Measurements from ENCODE around the gene LRMDA. TPM values are rescaled to one million over a fixed set of nuclear protein-coding genes. Genes with fewer than 3 reads are reported as not detected.

Gene LRMDA
- total RNA-seq, 1 donor from 2014 or later = 0.19 TPM

DNA sequence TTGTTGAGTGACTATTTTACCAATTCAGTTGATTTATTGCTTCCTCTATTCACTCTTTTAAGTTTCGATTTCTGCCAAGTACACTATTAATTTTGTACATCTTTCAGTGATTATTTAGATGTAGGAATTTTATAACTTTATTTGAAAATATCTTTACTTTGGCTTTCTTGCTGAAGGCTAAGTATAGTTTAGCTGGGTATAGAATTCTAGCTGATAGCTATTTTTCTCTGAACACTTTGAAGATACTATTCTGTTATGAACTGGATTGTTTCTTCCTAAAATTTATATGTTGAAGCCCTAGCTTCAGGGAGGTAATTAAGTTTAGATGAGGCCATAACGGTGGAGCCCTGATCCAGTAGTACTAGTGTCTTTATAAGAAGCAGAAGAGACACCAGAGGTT is 141.1 kb downstream of the LRMDA start:
- no peak overlapping the region for H3K4me3 Mint-ChIP-seq (ENCODE audit: unreplicated experiment)
- no peak overlapping the region for H3K27ac Mint-ChIP-seq (ENCODE audit: unreplicated experiment)
- H3K4me1 Mint-ChIP-seq (ENCODE audit: unreplicated experiment) = no peaks in the 10 kb centered on the region
- TF ChIP-seq, protein P1, sequence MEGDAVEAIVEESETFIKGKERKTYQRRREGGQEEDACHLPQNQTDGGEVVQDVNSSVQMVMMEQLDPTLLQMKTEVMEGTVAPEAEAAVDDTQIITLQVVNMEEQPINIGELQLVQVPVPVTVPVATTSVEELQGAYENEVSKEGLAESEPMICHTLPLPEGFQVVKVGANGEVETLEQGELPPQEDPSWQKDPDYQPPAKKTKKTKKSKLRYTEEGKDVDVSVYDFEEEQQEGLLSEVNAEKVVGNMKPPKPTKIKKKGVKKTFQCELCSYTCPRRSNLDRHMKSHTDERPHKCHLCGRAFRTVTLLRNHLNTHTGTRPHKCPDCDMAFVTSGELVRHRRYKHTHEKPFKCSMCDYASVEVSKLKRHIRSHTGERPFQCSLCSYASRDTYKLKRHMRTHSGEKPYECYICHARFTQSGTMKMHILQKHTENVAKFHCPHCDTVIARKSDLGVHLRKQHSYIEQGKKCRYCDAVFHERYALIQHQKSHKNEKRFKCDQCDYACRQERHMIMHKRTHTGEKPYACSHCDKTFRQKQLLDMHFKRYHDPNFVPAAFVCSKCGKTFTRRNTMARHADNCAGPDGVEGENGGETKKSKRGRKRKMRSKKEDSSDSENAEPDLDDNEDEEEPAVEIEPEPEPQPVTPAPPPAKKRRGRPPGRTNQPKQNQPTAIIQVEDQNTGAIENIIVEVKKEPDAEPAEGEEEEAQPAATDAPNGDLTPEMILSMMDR (IDR thresholded peaks at IDR 0.05) = no peak
- peaks cover 32% of the 10 kb centered on the region for H3K9me3 Mint-ChIP-seq (ENCODE audit: unreplicated experiment)
- H3K27me3 Mint-ChIP-seq (ENCODE audit: unreplicated experiment) = peaks cover 3% of the 10 kb centered on the region
- DNase-seq (ENCODE audit: extremely low spot score, unreplicated experiment) = no peak
- no peaks in the 10 kb centered on the region for H3K36me3 Mint-ChIP-seq (ENCODE audit: unreplicated experiment)

DNA sequence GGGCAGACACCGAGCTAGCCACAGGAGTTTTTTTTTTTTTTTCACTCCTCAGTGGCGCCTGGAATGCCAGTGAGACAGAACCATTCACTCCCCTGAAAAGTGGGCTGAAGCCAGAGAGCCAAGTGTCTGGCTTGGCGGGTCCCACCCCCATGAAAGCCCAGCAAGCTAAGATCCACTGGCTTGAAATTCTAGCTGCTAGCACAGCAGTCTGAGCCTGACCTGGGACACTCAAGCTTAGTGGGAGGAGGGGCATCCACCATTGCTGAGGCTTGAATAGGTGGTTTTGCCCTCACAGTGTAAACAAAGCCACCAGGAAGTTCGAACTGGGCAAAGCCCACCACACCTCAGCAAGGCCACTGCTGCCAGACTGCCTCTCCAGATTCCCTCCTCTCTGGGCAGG is 144.5 kb downstream of the LRMDA start:
- Mint-ChIP-seq H3K27me3 (ENCODE audit: unreplicated experiment) (no peaks in the 10 kb centered on the region), H3K27ac (ENCODE audit: unreplicated experiment) (no peak overlapping the region)

DNA sequence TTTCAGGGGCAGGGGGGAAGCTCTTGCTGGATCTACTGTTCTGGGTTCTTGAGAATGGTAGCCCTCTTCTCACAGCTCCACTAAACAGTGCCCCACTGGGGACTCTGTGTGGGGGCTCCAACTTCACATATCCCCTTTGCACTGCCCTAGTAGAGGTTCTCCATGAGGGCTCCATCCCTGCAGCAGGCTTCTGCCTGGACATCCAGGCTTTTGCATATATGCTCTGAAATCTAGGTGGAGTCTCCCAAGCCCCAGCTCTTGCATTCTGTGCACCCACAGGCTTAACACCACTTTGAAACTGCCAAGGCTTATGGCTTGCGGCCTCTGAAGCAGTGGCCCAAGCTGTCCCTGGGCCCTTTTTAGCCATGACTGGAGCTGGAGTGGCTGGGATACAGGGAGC is 150.7 kb downstream of the LRMDA start:
- Mint-ChIP-seq H3K36me3 (ENCODE audit: unreplicated experiment) (no peaks in the 10 kb centered on the region), H3K27ac (ENCODE audit: unreplicated experiment) (no peak overlapping the region), H3K4me1 (ENCODE audit: unreplicated experiment) (no peaks in the 10 kb centered on the region), H3K27me3 (ENCODE audit: unreplicated experiment) (peaks cover 3% of the 10 kb centered on the region), H3K4me3 (ENCODE audit: unreplicated experiment) (no peak overlapping the region), H3K9me3 (ENCODE audit: unreplicated experiment) (peaks cover 36% of the 10 kb centered on the region)
- TF ChIP-seq, protein P1 (IDR thresholded peaks at IDR 0.05) = no peak
- no peak for DNase-seq (ENCODE audit: extremely low spot score, unreplicated experiment)

More for the DNA sequence above, 144.5 kb downstream of the LRMDA start:
- no peak for DNase-seq (ENCODE audit: extremely low spot score, unreplicated experiment)
- Mint-ChIP-seq H3K9me3 (ENCODE audit: unreplicated experiment) (peaks cover 46% of the 10 kb centered on the region), H3K4me1 (ENCODE audit: unreplicated experiment) (no peaks in the 10 kb centered on the region), H3K4me3 (ENCODE audit: unreplicated experiment) (no peak overlapping the region), H3K36me3 (ENCODE audit: unreplicated experiment) (no peaks in the 10 kb centered on the region)
- TF ChIP-seq, protein P1 (IDR thresholded peaks at IDR 0.05) = no peak

DNA sequence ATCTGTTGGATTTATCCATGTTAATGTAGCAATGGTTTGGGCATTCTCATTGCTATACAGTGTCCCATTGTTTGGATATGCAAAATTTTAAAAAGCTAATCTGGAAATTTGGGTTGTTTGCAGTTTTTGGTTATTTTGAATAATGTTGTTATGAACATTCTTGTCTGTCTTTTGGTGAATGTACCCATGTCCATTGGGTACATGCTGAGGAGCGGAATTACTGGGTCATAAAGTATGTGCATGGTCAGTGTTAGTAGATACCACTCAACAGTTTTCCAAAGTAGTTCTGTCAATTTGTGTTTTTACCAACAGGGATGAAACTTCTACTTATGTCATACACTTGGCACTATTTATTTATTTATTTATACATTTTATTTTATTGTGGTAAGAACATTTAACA is 153.9 kb downstream of the LRMDA start:
- no peak for DNase-seq (ENCODE audit: extremely low spot score, unreplicated experiment)
- H3K27me3 Mint-ChIP-seq (ENCODE audit: unreplicated experiment) = peaks cover 11% of the 10 kb centered on the region

DNA sequence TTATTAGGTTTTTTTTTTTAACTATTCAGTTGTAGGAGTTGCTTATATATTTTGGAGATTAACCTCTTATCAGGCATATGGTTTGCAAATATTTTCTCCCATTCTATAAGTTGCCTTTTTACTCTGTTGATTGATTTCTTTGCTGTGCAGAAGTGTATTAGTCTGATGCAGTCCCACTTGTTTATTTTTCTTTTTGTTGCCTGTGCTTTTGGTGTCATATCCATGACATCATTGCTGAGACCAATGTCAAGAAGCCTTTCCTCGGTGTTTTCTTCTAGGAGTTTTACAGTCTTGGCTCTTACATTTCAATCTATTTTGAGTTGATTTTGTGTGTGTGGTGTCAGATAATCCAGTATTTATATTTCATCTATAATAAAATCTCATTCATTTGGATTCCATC is 155.4 kb downstream of the LRMDA start:
- peaks cover 15% of the 10 kb centered on the region for H3K27me3 Mint-ChIP-seq (ENCODE audit: unreplicated experiment)

More for the DNA sequence above, 153.9 kb downstream of the LRMDA start:
- peaks cover 22% of the 10 kb centered on the region for H3K9me3 Mint-ChIP-seq (ENCODE audit: unreplicated experiment)
- TF ChIP-seq, protein P1 (IDR thresholded peaks at IDR 0.05) = no peak
- no peak overlapping the region for H3K27ac Mint-ChIP-seq (ENCODE audit: unreplicated experiment)
- H3K4me1 Mint-ChIP-seq (ENCODE audit: unreplicated experiment) = no peaks in the 10 kb centered on the region
- no peaks in the 10 kb centered on the region for H3K36me3 Mint-ChIP-seq (ENCODE audit: unreplicated experiment)
- no peak overlapping the region for H3K4me3 Mint-ChIP-seq (ENCODE audit: unreplicated experiment)

More for the DNA sequence above, 155.4 kb downstream of the LRMDA start:
- no peak for DNase-seq (ENCODE audit: extremely low spot score, unreplicated experiment)
- TF ChIP-seq, protein P1 (IDR thresholded peaks at IDR 0.05) = no peak
- peaks cover 13% of the 10 kb centered on the region for H3K9me3 Mint-ChIP-seq (ENCODE audit: unreplicated experiment)
- H3K4me1 Mint-ChIP-seq (ENCODE audit: unreplicated experiment) = no peaks in the 10 kb centered on the region
- no peak overlapping the region for H3K27ac Mint-ChIP-seq (ENCODE audit: unreplicated experiment)
- no peaks in the 10 kb centered on the region for H3K36me3 Mint-ChIP-seq (ENCODE audit: unreplicated experiment)
- no peak overlapping the region for H3K4me3 Mint-ChIP-seq (ENCODE audit: unreplicated experiment)
